MM.1S (cell line): ENCODE data around the gene CEP164.

Experiments used
- DNase-seq: peaks from one replicate; pipeline ENCODE4 v3.0.0-alpha.2; 2015
- H2AFZ ChIP-seq: fragments of 300-600 bp; sonication (generic); 2 replicates; pipeline ENCODE4 v1.6.0; 2016; ENCODE audit warnings: antibody characterized with exemption, low read length
- H3F3A ChIP-seq: fragments of 300-600 bp; sonication (generic); 2 replicates; pipeline ENCODE4 v1.6.1; 2016; ENCODE audit warnings: mild to moderate bottlenecking, antibody characterized with exemption, low read length, moderate library complexity, mixed read lengths; ENCODE audit not compliant: insufficient read depth
- H3K27ac ChIP-seq: fragments of 300-600 bp; sonication (generic); 2 replicates; pipeline ENCODE4 v1.5.1; 2016; ENCODE audit warnings: mild to moderate bottlenecking, low read length
- H3K27me3 ChIP-seq: fragments of 300-600 bp; sonication (generic); replicated peaks from 2 replicates; pipeline ENCODE4 v1.6.0; 2016; ENCODE audit warnings: low read length; ENCODE audit not compliant: insufficient read depth
- H3K36me3 ChIP-seq: fragments of 300-600 bp; sonication (generic); replicated peaks from 2 replicates; pipeline ENCODE4 v1.6.1; 2016; ENCODE audit warnings: mild to moderate bottlenecking, low read length, mixed read lengths; ENCODE audit not compliant: insufficient read depth
- H3K4me1 ChIP-seq: fragments of 300-600 bp; sonication (generic); 2 replicates; pipeline ENCODE4 v1.6.1; 2016; ENCODE audit warnings: low read length, mixed read lengths
- H3K4me2 ChIP-seq: fragments of 300-600 bp; sonication (generic); 2 replicates; pipeline ENCODE4 v1.6.0; 2016; ENCODE audit warnings: low read depth, low read length
- H3K4me3 ChIP-seq: fragments of 300-600 bp; sonication (generic); 2 replicates; pipeline ENCODE4 v1.5.1; 2016; ENCODE audit warnings: low read length, mixed read lengths
- H3K79me2 ChIP-seq: fragments of 300-600 bp; sonication (generic); 2 replicates; pipeline ENCODE4 v1.6.1; 2016; ENCODE audit warnings: mixed run types, low read length, mixed read lengths
- H3K9ac ChIP-seq: fragments of 300-600 bp; sonication (generic); 2 replicates; pipeline ENCODE4 v1.6.1; 2016; ENCODE audit warnings: low read length, mixed read lengths
- H3K9me2 ChIP-seq: fragments of 300-600 bp; sonication (generic); replicated peaks from 2 replicates; pipeline ENCODE4 v1.6.1; 2016; ENCODE audit warnings: mild to moderate bottlenecking, low read length, mixed read lengths; ENCODE audit not compliant: insufficient read depth
- H3K9me3 ChIP-seq: fragments of 300-600 bp; sonication (generic); replicated peaks from 2 replicates; pipeline ENCODE4 v1.6.1; 2016; ENCODE audit warnings: mild to moderate bottlenecking, low read length, mixed read lengths; ENCODE audit not compliant: insufficient read depth
- H4K20me1 ChIP-seq: fragments of 300-600 bp; sonication (generic); 2 replicates; pipeline ENCODE4 v1.6.1; 2016; ENCODE audit warnings: mild to moderate bottlenecking, low read length, moderate library complexity, mixed read lengths; ENCODE audit not compliant: insufficient read depth
- CTCF ChIP-seq: fragments of 300-600 bp; sonication (generic); IDR thresholded peaks from 2 replicates; pipeline ENCODE4 v1.5.1; 2016; ENCODE audit warnings: antibody characterized with exemption, low read length, mixed read lengths
- EZH2 ChIP-seq: fragments of 300-600 bp; sonication (generic); optimal IDR thresholded peaks from 2 replicates; pipeline ENCODE3; 2017; ENCODE audit warnings: low read depth, mild to moderate bottlenecking, antibody characterized with exemption, low read length, mixed read lengths
- EZH2phosphoT487 ChIP-seq: fragments of 300-600 bp; sonication (generic); IDR thresholded peaks from 2 replicates; pipeline ENCODE4 v1.6.1; 2018; ENCODE audit warnings: antibody characterized with exemption, low read length

The CEP164 gene

GRCh38 chr11:117431436-117431835 is 103.8 kb downstream of the CEP164 start:
- Histone ChIP-seq H3K9ac (no peak overlapping the region), H3K4me1 (no peaks in the 10 kb centered on the region), H3K27ac (no peak overlapping the region), H4K20me1 (no peaks in the 10 kb centered on the region), H3K79me2 (no peaks in the 10 kb centered on the region), H3K9me3 (no peaks in the 10 kb centered on the region), H3K36me3 (no peaks in the 10 kb centered on the region), H3K9me2 (no peaks in the 10 kb centered on the region), H3K27me3 (peaks cover 45% of the 10 kb centered on the region), H3K4me3 (no peak overlapping the region), H2AFZ (no peak overlapping the region), H3F3A (no peaks in the 10 kb centered on the region), H3K4me2 (no peak overlapping the region)
- no peak for TF ChIP-seq EZH2
- TF ChIP-seq EZH2phosphoT487: no peak
- no peak for TF ChIP-seq CTCF
- no peak for DNase-seq

- H3K36me3 ChIP-seq: no peaks in the 10 kb centered on the region
- H3K4me1 ChIP-seq: no peaks in the 10 kb centered on the region
- TF ChIP-seq CTCF: no peak
- no peak for TF ChIP-seq EZH2phosphoT487
- no peak for TF ChIP-seq EZH2
- no peak for DNase-seq
- no peak overlapping the region for H3K27ac ChIP-seq
- H4K20me1 ChIP-seq: no peaks in the 10 kb centered on the region
- no peak overlapping the region for H3K4me3 ChIP-seq
- H3F3A ChIP-seq: no peaks in the 10 kb centered on the region
- H2AFZ ChIP-seq: no peak overlapping the region
- H3K79me2 ChIP-seq: no peaks in the 10 kb centered on the region
- H3K9me3 ChIP-seq: no peaks in the 10 kb centered on the region
- H3K27me3 ChIP-seq: peaks cover 47% of the 10 kb centered on the region
- no peaks in the 10 kb centered on the region for H3K9me2 ChIP-seq
- H3K9ac ChIP-seq: no peak overlapping the region
- H3K4me2 ChIP-seq: no peak overlapping the region
Observed at GRCh38 chr11:117433717-117434116, 106.1 kb downstream of the CEP164 start.

- Histone ChIP-seq H3K9ac (no peak overlapping the region), H3K4me2 (no peak overlapping the region), H2AFZ (no peak overlapping the region), H3F3A (no peaks in the 10 kb centered on the region), H3K27ac (no peak overlapping the region), H3K27me3 (peaks cover 52% of the 10 kb centered on the region), H3K4me1 (no peaks in the 10 kb centered on the region), H3K9me3 (no peaks in the 10 kb centered on the region), H3K36me3 (no peaks in the 10 kb centered on the region), H3K9me2 (no peaks in the 10 kb centered on the region), H3K4me3 (no peak overlapping the region), H4K20me1 (no peaks in the 10 kb centered on the region), H3K79me2 (no peaks in the 10 kb centered on the region)
- no peak for TF ChIP-seq CTCF
- TF ChIP-seq EZH2: no peak
- TF ChIP-seq EZH2phosphoT487: no peak
- DNase-seq: no peak
Observed at GRCh38 chr11:117434481-117434880, 106.8 kb downstream of the CEP164 start.
